Esophagus squamous epithelium (tissue), 5 donors: ENCODE results near the gene SH2D2A. TPM values are rescaled to one million over a fixed set of nuclear protein-coding genes. Genes with fewer than 3 reads are reported as not detected.

Source experiments
- DNase-seq: peaks from one replicate; lab custom pipeline; 2025; lab: John Stamatoyannopoulos, UW
- H3K27ac ChIP-seq, 4 donors: fragments of 200-600 bp; sonication (generic); one replicate each; pipeline ENCODE4 v1.5.1; 2016 to 2019; ENCODE audit warnings: mild to moderate bottlenecking in 1 of 4
- H3K27me3 ChIP-seq, 4 donors: fragments of 200-600 bp; sonication (generic); 1 replicate in 3 of 4; 2 replicates in 1 of 4; pipeline versions ENCODE4 v1.5.1 to v1.6.0; 2017 to 2021; ENCODE audit warnings: antibody characterized with exemption in 1 of 4
- H3K36me3 ChIP-seq, 3 donors: fragments of 200-600 bp; sonication (generic); one replicate each; pipeline ENCODE4 v1.5.1; 2016 to 2019
- H3K4me1 ChIP-seq, 3 donors: fragments of 200-600 bp; sonication (generic); one replicate each; pipeline ENCODE4 v1.5.1; 2017 to 2019
- H3K4me3 ChIP-seq, 4 donors: fragments of 200-600 bp; sonication (generic); 1 replicate in 3 of 4; 2 replicates in 1 of 4; pipeline ENCODE4 v1.5.1; 2016 to 2019; ENCODE audit warnings: mild to moderate bottlenecking in 2 of 4, moderate library complexity in 1 of 4
- H3K9me3 ChIP-seq, 3 donors: fragments of 200-600 bp; sonication (generic); one replicate each; pipeline ENCODE4 v1.5.1; 2016 to 2019
- POLR2A ChIP-seq, 4 donors: fragments of 450-650 bp; IDR thresholded peaks; one replicate each; pipeline ENCODE4 v1.6.1; 2017; ENCODE audit warnings: antibody characterized with exemption in 4 of 4, mild to moderate bottlenecking in 4 of 4, moderate library complexity in 3 of 4
- WGBS, 2 donors: methylation state at CpG; one replicate each; pipeline ENCODE4 v1.1.5; 2018; 5-methylcytosine and 5-hydroxymethylcytosine counted together
- intact Hi-C: fragments of 100-400 bp; cut with DNase I; formaldehyde crosslinking; loops from one replicate; pipeline ENCODE4 v1.15.0; 2022
- total RNA-seq, 4 donors: library from RNA; depleted of rRNA; stranded (reverse); fragments of >200 nt; gene quantifications; one replicate each; pipeline ENCODE4 v1.1.0, GENCODE V29; 2016
- TF ChIP-seq, protein P1 (sequence below), 6 experiments: fragments of 450-650 bp in 4 of 6; fragments of 200-600 bp in 2 of 6; sonication (generic) in 2 of 6; IDR thresholded peaks; one replicate each; pipeline ENCODE4 v1.5.1; 2016 to 2019; ENCODE audit warnings: antibody characterized with exemption in 6 of 6, mild to moderate bottlenecking in 4 of 6, moderate library complexity in 4 of 6
- donor health status: DM: yes; HTN: yes; CAD: no.

Gene SH2D2A
- total RNA-seq, 4 donors from 2014 or later, result 0.32 to 2.0 (median 1.7) TPM; not detected in 1

DNA sequence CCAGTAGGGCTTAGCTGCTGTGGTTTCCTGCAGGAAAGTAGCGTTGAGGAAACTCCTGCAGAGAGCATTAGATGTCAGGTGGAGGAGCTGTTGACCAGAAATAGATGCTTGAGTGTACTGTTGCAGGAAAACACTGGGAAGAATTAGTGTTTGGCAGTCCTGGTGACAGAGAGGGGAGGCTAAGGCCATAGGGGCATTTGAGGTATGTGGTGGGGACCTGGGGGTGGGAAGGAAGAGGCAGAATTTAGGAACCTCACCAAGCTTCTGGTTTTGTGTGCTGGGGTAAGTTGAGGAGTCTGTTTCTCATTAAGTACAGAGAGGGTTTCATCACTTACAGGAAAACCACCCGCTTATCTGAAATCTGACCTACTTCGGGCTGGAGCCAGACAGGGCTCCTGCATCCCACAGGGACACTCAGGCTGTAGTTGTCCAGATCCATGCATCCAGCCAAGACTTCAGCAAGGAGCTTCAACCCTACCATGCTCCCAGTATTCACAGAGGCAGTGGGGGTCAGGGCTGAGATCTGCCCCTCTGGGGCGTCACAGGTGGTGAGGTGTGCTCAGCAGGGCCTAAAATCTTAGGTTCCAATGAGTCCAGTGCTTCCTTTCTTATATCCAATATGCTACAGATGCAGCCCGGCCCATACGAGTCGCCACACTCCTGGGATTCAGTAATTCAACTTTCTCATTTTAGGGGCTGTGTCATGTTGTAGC lies 15.1 kb downstream of the SH2D2A start:
- Histone ChIP-seq H3K27me3 (no peaks in the 10 kb centered on the region), H3K9me3 (no peaks in the 10 kb centered on the region), H3K4me3 (no peak overlapping the region), H3K4me1 (peaks cover 9 to 49% (median 25%) of the 10 kb centered on the region in 3 donors), H3K27ac (peak overlapping the region in 1 of 4 donors; percentile 21), H3K36me3 (peaks cover 15 to 57% (median 40%) of the 10 kb centered on the region in 3 donors)
- no peak for DNase-seq
- WGBS, 2 donors, result 39 to 53% methylated on average over 5 to 6 of the region's 7 CpGs
- TF ChIP-seq, protein P1, sequence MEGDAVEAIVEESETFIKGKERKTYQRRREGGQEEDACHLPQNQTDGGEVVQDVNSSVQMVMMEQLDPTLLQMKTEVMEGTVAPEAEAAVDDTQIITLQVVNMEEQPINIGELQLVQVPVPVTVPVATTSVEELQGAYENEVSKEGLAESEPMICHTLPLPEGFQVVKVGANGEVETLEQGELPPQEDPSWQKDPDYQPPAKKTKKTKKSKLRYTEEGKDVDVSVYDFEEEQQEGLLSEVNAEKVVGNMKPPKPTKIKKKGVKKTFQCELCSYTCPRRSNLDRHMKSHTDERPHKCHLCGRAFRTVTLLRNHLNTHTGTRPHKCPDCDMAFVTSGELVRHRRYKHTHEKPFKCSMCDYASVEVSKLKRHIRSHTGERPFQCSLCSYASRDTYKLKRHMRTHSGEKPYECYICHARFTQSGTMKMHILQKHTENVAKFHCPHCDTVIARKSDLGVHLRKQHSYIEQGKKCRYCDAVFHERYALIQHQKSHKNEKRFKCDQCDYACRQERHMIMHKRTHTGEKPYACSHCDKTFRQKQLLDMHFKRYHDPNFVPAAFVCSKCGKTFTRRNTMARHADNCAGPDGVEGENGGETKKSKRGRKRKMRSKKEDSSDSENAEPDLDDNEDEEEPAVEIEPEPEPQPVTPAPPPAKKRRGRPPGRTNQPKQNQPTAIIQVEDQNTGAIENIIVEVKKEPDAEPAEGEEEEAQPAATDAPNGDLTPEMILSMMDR (IDR thresholded peaks at IDR 0.05), result no peak
- TF ChIP-seq POLR2A (IDR thresholded peaks at IDR 0.05), result no peak
- intact Hi-C loops, result no loop called here

DNA sequence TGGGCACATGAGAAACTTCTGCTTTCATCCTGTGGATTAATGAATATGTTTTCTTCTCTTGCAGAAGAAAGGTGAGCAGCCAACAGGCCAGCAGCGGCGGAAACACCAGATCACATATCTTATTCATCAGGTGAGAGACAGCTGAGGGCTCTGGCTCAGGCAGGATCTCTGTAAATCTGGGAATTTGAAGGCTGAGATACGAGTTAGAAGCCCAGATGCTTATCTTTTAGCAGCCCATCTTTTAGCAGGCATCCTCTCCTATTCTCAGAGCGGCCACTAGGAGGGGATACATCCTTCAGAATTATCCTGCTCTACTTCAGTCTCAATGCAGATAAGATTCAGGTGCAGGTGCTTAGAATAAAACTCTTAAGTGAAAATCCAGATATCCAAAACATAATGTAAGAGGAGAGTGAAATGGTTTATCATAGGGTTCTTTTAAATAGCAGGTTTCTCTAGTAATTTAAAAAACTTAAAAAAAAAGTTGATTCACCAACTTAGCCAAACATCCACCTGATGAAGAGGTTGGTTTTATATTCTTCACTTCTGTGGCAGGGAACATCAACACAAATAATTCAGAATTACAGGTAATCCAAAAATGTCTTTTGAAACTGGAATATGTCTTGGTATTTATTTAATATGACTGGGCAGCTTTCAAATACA lies 19.3 kb downstream of the SH2D2A start:
- TF ChIP-seq, protein P1 (IDR thresholded peaks at IDR 0.05), result peak; percentile 59 to 82 (median 68)
- no peak for TF ChIP-seq POLR2A (IDR thresholded peaks at IDR 0.05)
- no peak for DNase-seq
- peak overlapping the region in 1 of 4 donors; percentile 9 for H3K27ac ChIP-seq

GRCh38 chr1:156796340-156797097 lies 20.1 kb downstream of the SH2D2A start:
- intact Hi-C loops, result no loop called here

More for the DNA sequence above, 19.3 kb downstream of the SH2D2A start:
- Histone ChIP-seq H3K27me3 (no peaks in the 10 kb centered on the region), H3K9me3 (no peaks in the 10 kb centered on the region), H3K4me3 (no peak overlapping the region), H3K36me3 (peaks cover 22 to 99% (median 73%) of the 10 kb centered on the region in 3 donors), H3K4me1 (peaks cover 0 to 17% (median 0%) of the 10 kb centered on the region in 3 donors)
- WGBS, 2 donors, result 43 to 54% methylated on average over 3 to 4 of the region's 4 CpGs
- intact Hi-C loops, result no loop called here

GRCh38 chr1:156795787-156796186 lies 20.9 kb downstream of the SH2D2A start:
- Histone ChIP-seq H3K27me3 (no peaks in the 10 kb centered on the region), H3K27ac (no peak overlapping the region), H3K4me1 (peaks cover 0 to 4% (median 0%) of the 10 kb centered on the region in 3 donors), H3K4me3 (no peak overlapping the region), H3K36me3 (peaks cover 32 to 100% (median 74%) of the 10 kb centered on the region in 3 donors), H3K9me3 (no peaks in the 10 kb centered on the region)
- WGBS, 2 donors, result 43 to 45% methylated on average over 7 of the region's 7 CpGs
- intact Hi-C loops, result no loop called here
- DNase-seq, result no peak
- TF ChIP-seq, protein P1 (IDR thresholded peaks at IDR 0.05), result no peak
- TF ChIP-seq POLR2A (IDR thresholded peaks at IDR 0.05), result no peak

More at GRCh38 chr1:156796340-156797097, 20.1 kb downstream of the SH2D2A start:
- H3K4me1 ChIP-seq, result peaks cover 0 to 11% (median 0%) of the 10 kb centered on the region in 3 donors
- peak overlapping the region in 1 of 4 donors; percentile 9 for H3K27ac ChIP-seq
- peaks cover 25 to 100% (median 73%) of the 10 kb centered on the region in 3 donors for H3K36me3 ChIP-seq
- no peak overlapping the region for H3K4me3 ChIP-seq
- WGBS, 2 donors, result 78 to 85% methylated on average over 8 of the region's 8 CpGs
- no peak for DNase-seq
- H3K9me3 ChIP-seq, result no peaks in the 10 kb centered on the region
- TF ChIP-seq, protein P1 (IDR thresholded peaks at IDR 0.05), result no peak
- no peak for TF ChIP-seq POLR2A (IDR thresholded peaks at IDR 0.05)
- no peaks in the 10 kb centered on the region for H3K27me3 ChIP-seq
